Ramos (cell line): ENCODE measurements around the gene RHO.

ENCODE experiments used
- in situ Hi-C: fragments of 300-500 bp; cut with MboI; formaldehyde crosslinking; loops from one replicate; pipeline ENCODE4 v1.14.3; 2022; ENCODE audit warnings: low sequenced_read_pairs; ENCODE audit not compliant: unreplicated experiment

Gene RHO

DNA sequence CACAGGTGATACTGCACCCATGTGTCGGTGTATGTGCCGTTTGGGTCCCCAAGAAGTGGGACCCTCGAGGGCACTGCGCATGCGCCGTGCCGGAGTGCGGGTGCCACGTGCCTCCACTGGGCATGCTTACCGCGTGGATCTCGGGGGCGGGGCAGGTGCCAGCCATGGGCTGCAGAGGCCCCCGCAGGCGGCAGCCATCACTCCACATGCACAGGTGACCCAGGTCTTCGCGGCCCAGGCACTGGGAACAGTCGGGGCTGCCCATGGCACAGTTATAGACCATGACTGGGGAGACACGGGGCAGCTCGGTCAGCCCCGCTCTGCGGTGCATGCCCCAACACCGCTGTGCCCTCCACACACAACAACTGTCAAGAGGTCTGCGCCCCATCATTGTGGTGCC lies 45.8 kb downstream of the RHO start:
- in situ Hi-C loops = no loop called here

DNA sequence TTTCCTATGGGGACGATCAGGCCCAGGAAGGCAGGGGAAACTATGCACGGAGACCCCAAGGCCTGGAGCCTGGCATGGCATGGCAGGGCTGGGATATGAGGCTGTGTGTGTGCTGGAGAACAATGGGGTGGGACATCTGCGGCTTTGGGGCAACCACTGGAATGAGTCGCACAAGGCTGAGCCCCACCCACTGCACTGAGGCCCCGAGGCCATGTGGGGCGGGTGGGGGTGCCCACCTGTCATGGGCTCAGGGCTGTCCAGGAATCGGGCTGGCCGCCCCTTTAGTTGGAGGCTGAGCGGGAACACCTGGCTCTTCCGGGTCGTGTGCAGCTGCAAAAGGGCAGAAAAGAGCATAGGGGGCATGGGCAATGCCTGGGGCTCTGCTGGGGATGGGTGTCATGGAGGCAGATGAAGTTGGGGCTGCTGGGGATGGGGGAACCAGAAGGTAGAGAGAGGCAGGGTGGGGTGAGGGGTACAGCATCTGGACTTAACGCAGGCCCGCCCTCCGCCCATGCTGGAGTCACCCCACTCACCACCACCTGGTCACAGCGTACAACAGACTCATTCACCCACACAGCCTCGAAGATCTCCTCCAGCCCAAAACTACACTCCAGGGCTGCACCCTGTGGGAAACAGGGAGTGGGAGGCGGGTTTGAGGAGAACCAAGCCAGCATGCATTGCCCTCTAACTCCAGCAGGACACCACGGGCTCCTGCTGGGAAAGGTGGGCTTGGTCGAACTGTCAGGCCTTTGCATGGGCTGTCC lies 47.0 kb downstream of the RHO start:
- in situ Hi-C loops = no loop called here

DNA sequence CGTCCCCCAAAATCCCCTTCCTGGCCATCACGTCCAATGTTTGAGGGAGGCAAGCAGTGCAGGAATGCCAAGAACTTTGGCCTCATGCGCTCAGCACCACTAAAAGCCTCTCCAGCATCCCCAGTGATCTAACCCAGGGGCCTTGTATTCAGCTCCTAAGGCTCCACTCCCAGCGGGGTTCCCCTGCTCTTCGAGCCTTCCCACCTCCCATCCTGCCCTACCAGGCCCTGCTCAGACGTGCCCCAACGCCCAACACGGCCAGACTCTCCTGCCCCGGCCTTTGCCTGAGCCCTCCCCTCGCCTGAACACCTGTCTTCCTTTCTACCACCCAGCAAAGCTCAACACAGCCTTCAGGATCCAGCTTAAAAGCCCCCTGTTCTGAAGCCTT lies 47.6 kb downstream of the RHO start:
- in situ Hi-C loops = no loop called here

DNA sequence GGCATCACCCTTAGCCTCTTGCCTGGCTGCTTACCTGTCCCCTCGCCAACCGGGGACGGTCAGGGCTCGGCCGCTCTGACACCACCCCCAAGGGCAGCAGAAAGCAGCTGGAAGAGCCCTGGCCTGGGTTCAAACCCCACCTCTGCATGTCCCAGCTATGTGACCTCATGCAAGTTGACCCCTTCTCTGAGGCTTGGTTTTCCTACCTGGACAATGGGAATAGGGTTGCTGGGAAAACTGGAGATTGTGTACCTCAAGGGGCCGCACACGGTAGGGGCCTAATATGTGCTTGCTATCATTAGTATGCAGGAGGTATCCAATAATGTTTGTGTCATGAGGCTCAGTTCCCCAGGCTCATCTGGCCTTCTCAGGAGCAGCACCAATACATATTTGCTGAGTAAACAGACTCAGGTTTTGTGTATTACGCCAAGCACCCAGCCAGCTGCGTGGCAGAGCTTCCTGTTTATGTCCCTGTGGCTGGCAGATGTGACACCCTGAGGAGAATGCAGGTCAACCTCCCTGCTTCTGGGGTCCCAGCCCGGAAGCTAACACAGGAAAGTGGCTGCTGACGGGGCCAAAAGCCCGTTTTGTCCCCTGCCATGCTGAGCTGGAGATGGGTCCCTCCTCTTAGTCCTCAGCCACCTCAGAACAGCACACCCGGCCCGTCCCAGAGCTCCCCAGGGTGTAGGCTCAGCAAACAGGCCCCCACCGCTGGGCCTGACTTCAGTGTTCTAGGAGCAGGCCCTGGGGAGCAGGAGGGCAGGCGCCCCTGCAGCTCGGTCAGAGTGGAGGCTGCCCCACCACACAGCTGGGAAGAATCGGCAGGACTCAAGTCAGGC lies 48.3 kb downstream of the RHO start:
- in situ Hi-C loops = no loop called here

DNA sequence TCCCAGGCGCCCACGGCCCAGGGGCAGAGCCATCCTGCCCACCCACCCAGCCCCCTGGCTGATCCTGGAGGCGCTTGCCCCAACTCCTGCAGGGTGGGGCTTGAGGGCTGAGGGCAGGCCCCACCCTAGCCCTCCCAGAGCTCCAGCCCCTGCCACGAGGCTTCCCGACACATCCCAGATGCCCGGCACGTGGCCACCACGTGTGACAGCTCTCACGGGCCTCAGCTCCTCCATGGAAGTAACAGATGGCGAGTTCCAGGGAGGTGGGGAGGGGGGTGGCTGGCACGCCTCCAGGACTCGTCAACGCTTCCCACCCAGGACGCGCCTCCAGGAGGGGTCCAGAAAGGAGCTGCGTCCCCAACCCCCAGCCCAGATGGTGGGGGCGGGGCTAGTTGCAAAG lies 48.9 kb downstream of the RHO start:
- in situ Hi-C loops = no loop called here

DNA sequence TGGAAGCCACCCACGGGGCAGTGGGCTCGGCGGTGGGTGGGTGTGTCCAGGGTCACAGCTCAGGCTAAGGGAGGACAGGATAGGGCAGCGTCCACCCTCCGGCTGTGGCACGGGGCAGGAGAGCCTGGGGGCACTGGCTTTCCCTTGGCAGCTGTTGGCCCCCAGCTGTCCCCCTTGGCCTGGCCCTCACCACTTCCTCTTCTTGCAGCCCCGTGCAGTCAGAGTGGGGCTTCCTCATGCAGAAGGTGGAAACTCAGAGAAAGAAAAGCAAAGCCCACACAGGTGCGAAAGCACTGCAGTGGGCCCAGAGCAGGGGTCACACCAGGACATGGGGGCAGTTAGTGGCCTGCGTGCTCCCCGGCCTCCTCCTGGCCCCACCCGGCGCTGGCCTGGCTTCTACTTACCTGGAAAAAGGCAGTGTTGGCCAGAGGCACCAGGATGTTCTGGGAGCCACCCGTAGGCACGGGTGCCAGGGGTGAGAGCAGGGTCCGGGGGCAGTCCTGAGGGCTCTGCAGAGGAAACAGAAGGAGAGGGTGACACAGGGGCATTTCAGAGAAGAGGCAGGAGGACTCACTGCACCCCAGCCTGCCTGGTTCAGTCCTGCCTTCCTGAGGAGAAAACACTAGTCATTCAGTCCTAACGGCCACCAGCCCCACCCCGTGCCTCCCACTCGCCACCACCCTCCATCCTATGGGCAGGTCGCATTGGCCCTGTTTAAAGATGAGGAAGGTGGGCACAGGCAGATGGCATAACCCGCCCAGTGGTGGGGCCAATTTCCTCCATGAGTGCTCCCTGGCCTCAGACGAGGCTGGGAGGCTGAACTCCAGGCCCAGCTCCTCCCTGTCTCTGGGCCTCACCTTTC lies 49.7 kb downstream of the RHO start:
- in situ Hi-C loops = no loop called here

DNA sequence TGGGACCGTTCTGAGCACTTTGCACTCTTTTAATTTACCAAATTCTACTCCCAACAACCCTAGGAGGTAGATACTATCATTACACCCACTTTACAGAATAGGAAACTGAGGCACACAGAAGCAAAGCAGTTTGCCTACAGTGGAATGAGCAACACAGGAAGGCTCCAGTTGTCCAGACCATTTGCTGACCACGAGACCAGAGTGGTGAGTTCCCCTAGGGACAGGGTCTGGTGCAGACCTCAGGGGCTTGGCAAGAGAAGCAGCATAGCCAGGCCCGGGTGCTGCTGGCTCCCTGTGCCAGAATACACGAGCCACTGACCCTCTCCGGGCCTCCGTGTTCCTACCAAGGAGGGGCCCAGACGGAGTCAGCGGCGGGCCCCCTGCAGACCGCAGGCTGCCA lies 51.6 kb downstream of the RHO start:
- in situ Hi-C loops = no loop called here

DNA sequence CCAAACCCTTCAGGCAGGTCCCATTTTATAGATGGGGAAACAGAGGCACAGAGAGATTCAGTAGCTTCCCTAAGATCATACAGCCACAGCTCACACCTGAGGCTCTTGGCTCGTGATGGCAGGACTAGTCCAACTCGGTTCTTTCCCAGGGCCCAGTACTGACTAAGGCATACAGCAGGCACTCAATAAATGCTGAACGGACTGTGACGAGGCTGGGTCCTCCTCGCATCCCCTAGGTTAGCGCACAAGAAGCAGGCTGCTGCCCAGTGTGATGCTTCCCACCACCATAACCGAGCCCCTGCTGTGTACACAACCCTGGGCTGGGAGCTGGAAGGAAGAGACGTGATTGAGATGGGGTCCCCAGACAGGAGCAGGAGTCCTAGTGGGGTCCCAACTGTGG lies 53.2 kb downstream of the RHO start:
- in situ Hi-C loops = no loop called here

DNA sequence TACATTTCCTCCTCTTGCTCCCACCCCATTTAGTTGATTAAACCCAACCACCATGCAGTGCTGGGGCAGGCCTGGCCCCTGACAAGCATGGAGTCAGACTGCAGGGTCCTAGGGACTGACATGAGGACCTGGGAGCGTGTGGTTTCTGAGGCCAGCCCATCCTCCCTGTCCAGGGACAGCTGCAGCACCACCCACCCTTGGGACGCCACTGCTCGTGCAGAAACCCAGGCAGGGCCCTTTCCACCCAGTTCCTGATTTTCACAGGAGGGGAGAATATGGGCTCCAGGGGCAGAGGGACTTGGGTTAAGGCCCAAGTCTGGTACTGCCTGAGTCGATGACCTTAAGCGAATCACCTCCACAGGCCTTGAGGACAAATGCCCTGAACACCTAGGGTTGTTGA lies 54.4 kb downstream of the RHO start:
- in situ Hi-C loops = no loop called here

DNA sequence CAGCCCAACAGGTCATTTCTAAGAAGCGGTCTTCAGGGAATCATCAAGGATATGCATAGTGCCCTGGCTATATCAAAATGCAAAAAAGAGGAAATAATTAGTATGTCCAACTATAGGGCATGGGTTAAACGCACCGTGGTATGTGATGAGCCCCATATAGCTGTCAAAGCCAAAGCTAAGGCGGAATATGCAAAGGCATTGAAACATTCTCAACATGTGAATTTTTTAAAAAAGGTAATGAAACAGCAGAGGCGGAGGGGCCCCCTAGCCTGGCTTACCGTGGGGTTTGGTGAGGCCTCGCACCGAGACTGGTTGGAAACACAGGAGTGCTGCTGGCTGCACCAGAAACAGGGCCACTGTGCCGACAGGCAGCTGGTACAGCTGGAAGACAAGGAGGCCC lies 54.9 kb downstream of the RHO start:
- in situ Hi-C loops = no loop called here

DNA sequence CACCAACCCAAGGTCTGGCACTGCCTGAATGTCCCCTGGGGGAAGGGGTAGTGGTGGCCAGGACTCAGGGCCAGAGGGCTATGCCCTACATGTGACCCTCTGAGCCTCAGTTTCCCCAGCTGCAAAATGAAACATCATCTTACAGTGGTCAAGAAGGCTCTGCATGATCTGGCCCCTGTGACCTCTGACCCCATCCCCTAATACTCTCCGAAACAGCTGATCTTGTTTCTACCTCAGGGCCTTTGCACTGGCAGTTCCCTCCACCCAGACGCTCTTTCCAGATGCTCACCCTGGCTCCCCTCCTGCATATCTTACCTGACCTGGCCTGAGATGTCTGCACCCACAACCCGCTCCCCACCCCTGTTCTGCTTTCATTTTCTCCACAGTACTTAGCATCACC lies 56.2 kb downstream of the RHO start:
- in situ Hi-C loops = no loop called here
